A549 (cell line): Measurements from ENCODE around the gene CFAP92.

Experiments
- BHLHE40 ChIP-seq: IDR thresholded peaks from 2 replicates; pipeline ENCODE4 v1.6.1; 2012; ENCODE audit warnings: low read depth, low read length, inconsistent platforms
- CBX8 ChIP-seq: fragments of 200-600 bp; sonication (generic); IDR thresholded peaks from 2 replicates; pipeline ENCODE4 v1.6.1; 2016
- KDM1A ChIP-seq: fragments of 200-600 bp; sonication (generic); IDR thresholded peaks from 2 replicates; pipeline ENCODE4 v1.6.1; 2016; ENCODE audit warnings: low read depth, mild to moderate bottlenecking
- MAFK ChIP-seq: fragments of 450-650 bp; IDR thresholded peaks from 2 replicates; pipeline ENCODE4 v1.6.1; 2014; ENCODE audit not compliant: partially characterized antibody
- POLR2A ChIP-seq: IDR thresholded peaks from 2 replicates; pipeline ENCODE4 v1.6.1; 2012; ENCODE audit warnings: mild to moderate bottlenecking, low read length
- REST ChIP-seq: fragments of 200-600 bp; sonication (generic); IDR thresholded peaks from 2 replicates; pipeline ENCODE4 v1.6.1; 2016; ENCODE audit warnings: antibody characterized with exemption, mild to moderate bottlenecking, moderate library complexity
- RFX5 ChIP-seq: fragments of 450-650 bp; IDR thresholded peaks from 2 replicates; pipeline ENCODE4 v1.7.1; 2014; ENCODE audit warnings: antibody characterized with exemption, mild to moderate bottlenecking, moderate library complexity
- ZFP36 ChIP-seq: fragments of 450-650 bp; IDR thresholded peaks from 2 replicates; pipeline ENCODE4 v1.6.1; 2014; ENCODE audit warnings: borderline replicate concordance; ENCODE audit not compliant: partially characterized antibody
- ZNF302 ChIP-seq: fragments of 250-450 bp; sonication (Bioruptor Pico); IDR thresholded peaks from 2 replicates; pipeline ENCODE4 v1.9.0; 2021; ENCODE audit warnings: inconsistent platforms, mild to moderate bottlenecking, moderate library complexity
- TF ChIP-seq, protein P1 (sequence below): fragments of >200 bp; sonication (Bioruptor Twin); formaldehyde crosslinking; IDR thresholded peaks from 3 replicates; pipeline ENCODE4 v1.5.1; 2016
- TF ChIP-seq, protein P2 (sequence below): fragments of 150-350 bp; IDR thresholded peaks from 2 replicates; pipeline ENCODE4 v1.6.1; 2014; ENCODE audit warnings: low read depth, mild to moderate bottlenecking, low read length
- TF ChIP-seq, protein P3 (sequence below): fragments of >200 bp; sonication (Bioruptor Twin); formaldehyde crosslinking; IDR thresholded peaks from 3 replicates; pipeline ENCODE4 v1.6.1; 2016
- TF ChIP-seq, protein P4 (sequence below): IDR thresholded peaks from 2 replicates; pipeline ENCODE4 v1.6.1; 2012

DNA sequence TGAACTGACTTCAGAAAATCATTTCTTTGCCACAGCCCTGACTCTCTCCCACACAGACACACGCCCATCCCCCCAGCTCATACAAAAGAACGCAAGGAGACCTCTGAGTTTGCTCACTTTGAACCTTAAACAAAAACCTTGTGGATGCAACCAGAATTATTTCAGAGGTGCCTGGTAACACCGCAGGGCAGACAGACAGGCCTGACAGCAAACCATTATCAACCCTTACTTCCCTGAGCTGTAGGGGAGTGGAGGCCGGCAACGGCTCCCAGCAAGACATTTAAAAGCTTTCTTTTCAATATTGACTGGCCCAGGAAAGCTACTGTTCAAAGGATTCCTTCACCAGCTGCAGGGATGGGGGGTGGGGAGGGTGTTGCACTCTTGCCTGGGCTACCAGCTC lies 5.2 kb upstream of the CFAP92 start:
- TF ChIP-seq, protein P1, sequence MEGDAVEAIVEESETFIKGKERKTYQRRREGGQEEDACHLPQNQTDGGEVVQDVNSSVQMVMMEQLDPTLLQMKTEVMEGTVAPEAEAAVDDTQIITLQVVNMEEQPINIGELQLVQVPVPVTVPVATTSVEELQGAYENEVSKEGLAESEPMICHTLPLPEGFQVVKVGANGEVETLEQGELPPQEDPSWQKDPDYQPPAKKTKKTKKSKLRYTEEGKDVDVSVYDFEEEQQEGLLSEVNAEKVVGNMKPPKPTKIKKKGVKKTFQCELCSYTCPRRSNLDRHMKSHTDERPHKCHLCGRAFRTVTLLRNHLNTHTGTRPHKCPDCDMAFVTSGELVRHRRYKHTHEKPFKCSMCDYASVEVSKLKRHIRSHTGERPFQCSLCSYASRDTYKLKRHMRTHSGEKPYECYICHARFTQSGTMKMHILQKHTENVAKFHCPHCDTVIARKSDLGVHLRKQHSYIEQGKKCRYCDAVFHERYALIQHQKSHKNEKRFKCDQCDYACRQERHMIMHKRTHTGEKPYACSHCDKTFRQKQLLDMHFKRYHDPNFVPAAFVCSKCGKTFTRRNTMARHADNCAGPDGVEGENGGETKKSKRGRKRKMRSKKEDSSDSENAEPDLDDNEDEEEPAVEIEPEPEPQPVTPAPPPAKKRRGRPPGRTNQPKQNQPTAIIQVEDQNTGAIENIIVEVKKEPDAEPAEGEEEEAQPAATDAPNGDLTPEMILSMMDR: no peak
- TF ChIP-seq RFX5 (no peak), CBX8 (no peak), KDM1A (no peak), ZNF302 (CRISPR knock-in tag) (no peak), POLR2A (no peak), MAFK (no peak), ZFP36 (no peak), BHLHE40 (no peak), REST (no peak)
- TF ChIP-seq, protein P2, sequence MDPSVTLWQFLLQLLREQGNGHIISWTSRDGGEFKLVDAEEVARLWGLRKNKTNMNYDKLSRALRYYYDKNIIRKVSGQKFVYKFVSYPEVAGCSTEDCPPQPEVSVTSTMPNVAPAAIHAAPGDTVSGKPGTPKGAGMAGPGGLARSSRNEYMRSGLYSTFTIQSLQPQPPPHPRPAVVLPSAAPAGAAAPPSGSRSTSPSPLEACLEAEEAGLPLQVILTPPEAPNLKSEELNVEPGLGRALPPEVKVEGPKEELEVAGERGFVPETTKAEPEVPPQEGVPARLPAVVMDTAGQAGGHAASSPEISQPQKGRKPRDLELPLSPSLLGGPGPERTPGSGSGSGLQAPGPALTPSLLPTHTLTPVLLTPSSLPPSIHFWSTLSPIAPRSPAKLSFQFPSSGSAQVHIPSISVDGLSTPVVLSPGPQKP: no peak
- TF ChIP-seq, protein P3, sequence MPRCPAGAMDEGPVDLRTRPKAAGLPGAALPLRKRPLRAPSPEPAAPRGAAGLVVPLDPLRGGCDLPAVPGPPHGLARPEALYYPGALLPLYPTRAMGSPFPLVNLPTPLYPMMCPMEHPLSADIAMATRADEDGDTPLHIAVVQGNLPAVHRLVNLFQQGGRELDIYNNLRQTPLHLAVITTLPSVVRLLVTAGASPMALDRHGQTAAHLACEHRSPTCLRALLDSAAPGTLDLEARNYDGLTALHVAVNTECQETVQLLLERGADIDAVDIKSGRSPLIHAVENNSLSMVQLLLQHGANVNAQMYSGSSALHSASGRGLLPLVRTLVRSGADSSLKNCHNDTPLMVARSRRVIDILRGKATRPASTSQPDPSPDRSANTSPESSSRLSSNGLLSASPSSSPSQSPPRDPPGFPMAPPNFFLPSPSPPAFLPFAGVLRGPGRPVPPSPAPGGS: no peak
- TF ChIP-seq, protein P4, sequence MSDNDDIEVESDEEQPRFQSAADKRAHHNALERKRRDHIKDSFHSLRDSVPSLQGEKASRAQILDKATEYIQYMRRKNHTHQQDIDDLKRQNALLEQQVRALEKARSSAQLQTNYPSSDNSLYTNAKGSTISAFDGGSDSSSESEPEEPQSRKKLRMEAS: no peak
